MCF 10A (cell line): ENCODE results near the gene TCF4. TPM values are rescaled to one million over a fixed set of nuclear protein-coding genes. Genes with fewer than 3 reads are reported as not detected.

Source experiments
- BruUV-seq: library from RNA; stranded (reverse); fragments of 400-500 nt; replicated peaks from 2 replicates; lab custom pipeline; 2021; lab: Mats Ljungman, UMichigan
- CTCF ChIA-PET: fragments of 300-600 bp; sonication (Branson Sonifier 250); formaldehyde crosslinking; extraction: SDS; loops from one replicate; lab custom pipeline; 2021; ENCODE audit warnings: antibody characterized with exemption, inconsistent platforms; lab: Yijun Ruan, JAX
- POLR2A ChIA-PET: fragments of 300-600, 350-650 bp; sonication (Branson Sonifier 250); formaldehyde crosslinking; extraction: SDS; loops from one replicate; lab custom pipeline; 2020; ENCODE audit warnings: antibody characterized with exemption, inconsistent platforms; lab: Yijun Ruan, JAX
- DNase-seq: peaks from one replicate; pipeline ENCODE4 v3.0.0-alpha.2; 2018; ENCODE audit not compliant: unreplicated experiment
- H3K27ac Mint-ChIP-seq: one replicate; pipeline ENCODE4 v1.8.0; 2022; ENCODE audit warnings: mild to moderate bottlenecking, low read depth, mixed read lengths; ENCODE audit not compliant: unreplicated experiment
- H3K27me3 Mint-ChIP-seq: one replicate; pipeline ENCODE4 v1.8.0; 2022; ENCODE audit warnings: mixed read lengths; ENCODE audit not compliant: insufficient read depth, unreplicated experiment
- H3K36me3 Mint-ChIP-seq: one replicate; pipeline ENCODE4 v1.8.0; 2022; ENCODE audit warnings: mild to moderate bottlenecking, moderate library complexity, mixed read lengths; ENCODE audit not compliant: insufficient read depth, unreplicated experiment
- H3K4me1 Mint-ChIP-seq: one replicate; pipeline ENCODE4 v1.8.0; 2022; ENCODE audit warnings: mixed read lengths; ENCODE audit not compliant: insufficient read depth, unreplicated experiment
- H3K4me3 Mint-ChIP-seq: one replicate; pipeline ENCODE4 v1.8.0; 2022; ENCODE audit warnings: mild to moderate bottlenecking, moderate library complexity, mixed read lengths; ENCODE audit not compliant: unreplicated experiment
- H3K9me3 Mint-ChIP-seq: one replicate; pipeline ENCODE4 v1.8.0; 2022; ENCODE audit warnings: mixed read lengths; ENCODE audit not compliant: unreplicated experiment
- intact Hi-C: fragments of 100-400 bp; cut with micrococcal nuclease; formaldehyde crosslinking; loops from 2 replicates; pipeline ENCODE4 v1.14.1; 2022
- total RNA-seq: library from RNA; stranded (reverse); gene quantifications from 2 replicates; pipeline ENCODE4 v1.2.3, GENCODE V29; 2022
- TF ChIP-seq, protein P1 (sequence below): fragments of 200-600 bp; IDR thresholded peaks from one replicate; pipeline ENCODE4 v1.8.0; 2022; ENCODE audit warnings: antibody characterized with exemption, mild to moderate bottlenecking; ENCODE audit not compliant: unreplicated experiment

Gene TCF4
- total RNA-seq, 1 experiment from 2014 or later: 6.2 TPM

- intact Hi-C loops: no loop called here
- Mint-ChIP-seq H3K27ac (no peak overlapping the region), H3K27me3 (no peaks in the 10 kb centered on the region), H3K9me3 (no peaks in the 10 kb centered on the region), H3K36me3 (no peaks in the 10 kb centered on the region), H3K4me1 (peaks cover 5% of the 10 kb centered on the region), H3K4me3 (no peak overlapping the region)
- POLR2A ChIA-PET: no interaction called here
- TF ChIP-seq, protein P1, sequence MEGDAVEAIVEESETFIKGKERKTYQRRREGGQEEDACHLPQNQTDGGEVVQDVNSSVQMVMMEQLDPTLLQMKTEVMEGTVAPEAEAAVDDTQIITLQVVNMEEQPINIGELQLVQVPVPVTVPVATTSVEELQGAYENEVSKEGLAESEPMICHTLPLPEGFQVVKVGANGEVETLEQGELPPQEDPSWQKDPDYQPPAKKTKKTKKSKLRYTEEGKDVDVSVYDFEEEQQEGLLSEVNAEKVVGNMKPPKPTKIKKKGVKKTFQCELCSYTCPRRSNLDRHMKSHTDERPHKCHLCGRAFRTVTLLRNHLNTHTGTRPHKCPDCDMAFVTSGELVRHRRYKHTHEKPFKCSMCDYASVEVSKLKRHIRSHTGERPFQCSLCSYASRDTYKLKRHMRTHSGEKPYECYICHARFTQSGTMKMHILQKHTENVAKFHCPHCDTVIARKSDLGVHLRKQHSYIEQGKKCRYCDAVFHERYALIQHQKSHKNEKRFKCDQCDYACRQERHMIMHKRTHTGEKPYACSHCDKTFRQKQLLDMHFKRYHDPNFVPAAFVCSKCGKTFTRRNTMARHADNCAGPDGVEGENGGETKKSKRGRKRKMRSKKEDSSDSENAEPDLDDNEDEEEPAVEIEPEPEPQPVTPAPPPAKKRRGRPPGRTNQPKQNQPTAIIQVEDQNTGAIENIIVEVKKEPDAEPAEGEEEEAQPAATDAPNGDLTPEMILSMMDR: no peak
- CTCF ChIA-PET: interaction anchor here (0.7 to 2.8 kb wide), 3 partner anchors 29 to 96 kb away, joined by 3 to 13 read pairs (median 5); no protein-coding TSS in a partner anchor
- DNase-seq: no peak
- no TSS peak for BruUV-seq
These were observed 269.0 kb downstream of the TCF4 start for GRCh38 chr18:55318951-55319441.

DNA sequence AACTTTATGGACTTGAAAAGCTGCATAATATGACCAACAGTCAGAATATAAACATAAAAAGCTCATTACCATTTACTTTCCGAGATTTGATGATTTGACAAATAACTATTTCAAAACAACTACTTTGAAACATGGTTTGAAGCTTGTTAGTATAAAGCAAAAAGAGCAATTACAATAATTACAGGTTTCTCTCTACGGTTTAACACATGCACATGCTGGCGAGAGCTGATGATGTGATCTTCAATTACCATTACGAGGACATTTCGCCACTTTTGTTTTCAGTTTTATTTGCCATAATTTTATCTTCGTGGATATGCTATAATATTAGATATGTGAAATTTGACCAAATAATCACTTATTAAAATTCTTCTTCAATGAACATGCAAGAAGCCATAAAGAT lies 270.1 kb downstream of the TCF4 start:
- TF ChIP-seq, protein P1: no peak
- intact Hi-C loops: no loop called here
- H3K36me3 Mint-ChIP-seq: no peaks in the 10 kb centered on the region
- no peak for DNase-seq
- no peak overlapping the region for H3K4me3 Mint-ChIP-seq
- ChIA-PET POLR2A (interaction anchor here (0.7 kb wide), 2 partner anchors 82 to 1321 kb away, joined by 3 read pairs; no protein-coding TSS in a partner anchor), CTCF (interaction anchor here (2.8 kb wide), 1 partner anchor 84 kb away, joined by 13 read pairs; no protein-coding TSS in a partner anchor)
- no peaks in the 10 kb centered on the region for H3K27me3 Mint-ChIP-seq
- H3K27ac Mint-ChIP-seq: no peak overlapping the region
- no peaks in the 10 kb centered on the region for H3K9me3 Mint-ChIP-seq
- peaks cover 5% of the 10 kb centered on the region for H3K4me1 Mint-ChIP-seq
- BruUV-seq: no TSS peak

GRCh38 chr18:55317324-55317723 lies 270.7 kb downstream of the TCF4 start:
- Mint-ChIP-seq H3K4me3 (no peak overlapping the region), H3K27ac (no peak overlapping the region), H3K36me3 (no peaks in the 10 kb centered on the region), H3K4me1 (peaks cover 5% of the 10 kb centered on the region), H3K27me3 (no peaks in the 10 kb centered on the region), H3K9me3 (no peaks in the 10 kb centered on the region)
- ChIA-PET POLR2A (no interaction called here), CTCF (no interaction called here)
- TF ChIP-seq, protein P1: no peak
- no peak for DNase-seq
- no TSS peak for BruUV-seq
- intact Hi-C loops: no loop called here

GRCh38 chr18:55316486-55317184 lies 271.4 kb downstream of the TCF4 start:
- no peak overlapping the region for H3K4me3 Mint-ChIP-seq
- ChIA-PET CTCF (no interaction called here), POLR2A (no interaction called here)
- intact Hi-C loops: no loop called here
- H3K27ac Mint-ChIP-seq: no peak overlapping the region
- no peaks in the 10 kb centered on the region for H3K27me3 Mint-ChIP-seq
- TF ChIP-seq, protein P1: no peak
- H3K4me1 Mint-ChIP-seq: peaks cover 2% of the 10 kb centered on the region
- no peak for DNase-seq
- no TSS peak for BruUV-seq
- H3K9me3 Mint-ChIP-seq: no peaks in the 10 kb centered on the region
- H3K36me3 Mint-ChIP-seq: no peaks in the 10 kb centered on the region
